PC-9 (cell line): Measurements from ENCODE around the gene RFFL. TPM values are rescaled to one million over a fixed set of nuclear protein-coding genes. Genes with fewer than 3 reads are reported as not detected.

Source experiments
- BruUV-seq: library from RNA; stranded (reverse); fragments of 400-500 nt; replicated peaks from 2 replicates; lab custom pipeline; 2021; lab: Mats Ljungman, UMichigan
- CTCF ChIA-PET: fragments of 300-600 bp; sonication (Branson Sonifier 250); formaldehyde crosslinking; loops from one replicate; lab custom pipeline; 2022; ENCODE audit warnings: antibody characterized with exemption; lab: Charles Lee
- POLR2A ChIA-PET: fragments of 300-600 bp; sonication (Branson Sonifier 250); formaldehyde crosslinking; loops from one replicate; lab custom pipeline; 2022; ENCODE audit warnings: antibody characterized with exemption; ENCODE audit not compliant: unreplicated experiment; lab: Charles Lee
- DNase-seq, 2 experiments: peaks; one replicate each; pipeline versions ENCODE4 v3.0.0 to v3.0.0-alpha.2; 2015 to 2022; ENCODE audit warnings: mixed read lengths in 1 of 2
- H2AFZ ChIP-seq: fragments of 200-600 bp; sonication (generic); 2 replicates; pipeline ENCODE4 v1.8.1; 2017; ENCODE audit warnings: antibody characterized with exemption
- H3F3A ChIP-seq: fragments of 200-600 bp; sonication (generic); 2 replicates; pipeline ENCODE4 v1.8.1; 2017; ENCODE audit warnings: antibody characterized with exemption, mild to moderate bottlenecking, low read depth; ENCODE audit not compliant: insufficient read depth
- H3K27ac ChIP-seq: fragments of 200-600 bp; sonication (generic); 2 replicates; pipeline ENCODE4 v1.6.1; 2016; ENCODE audit warnings: mixed run types
- H3K27me3 ChIP-seq: fragments of 200-600 bp; sonication (generic); 2 replicates; pipeline ENCODE4 v1.6.1; 2016; ENCODE audit warnings: low read depth, mixed run types; ENCODE audit not compliant: insufficient read depth
- H3K36me3 ChIP-seq: fragments of 200-600 bp; sonication (generic); 2 replicates; pipeline ENCODE4 v1.6.1; 2016; ENCODE audit warnings: low read depth, mixed run types
- H3K4me1 ChIP-seq: fragments of 200-600 bp; sonication (generic); replicated peaks from 2 replicates; pipeline ENCODE4 v1.6.1; 2016; ENCODE audit warnings: mixed run types; ENCODE audit not compliant: insufficient read depth
- H3K4me2 ChIP-seq: fragments of 200-600 bp; sonication (generic); 2 replicates; pipeline ENCODE4 v1.6.1; 2017; ENCODE audit warnings: mixed run types
- H3K4me3 ChIP-seq: fragments of 200-600 bp; sonication (generic); 2 replicates; pipeline ENCODE4 v1.6.1; 2016; ENCODE audit warnings: mixed run types
- H3K79me2 ChIP-seq: fragments of 200-600 bp; sonication (generic); 2 replicates; pipeline ENCODE4 v1.6.1; 2017; ENCODE audit warnings: low read depth, mixed run types
- H3K9me2 ChIP-seq: fragments of 200-600 bp; sonication (generic); 2 replicates; pipeline ENCODE4 v1.8.1; 2017; ENCODE audit warnings: mild to moderate bottlenecking; ENCODE audit not compliant: insufficient read depth
- H3K9me3 ChIP-seq: fragments of 200-600 bp; sonication (generic); 2 replicates; pipeline ENCODE4 v1.8.1; 2016; ENCODE audit warnings: low read depth; ENCODE audit not compliant: insufficient read depth
- H4K20me1 ChIP-seq: fragments of 200-600 bp; sonication (generic); 2 replicates; pipeline ENCODE4 v1.8.1; 2017; ENCODE audit not compliant: insufficient read depth
- EZH2 ChIP-seq: fragments of 200-600 bp; sonication (generic); IDR thresholded peaks from 2 replicates; pipeline ENCODE4 v1.8.0; 2017; ENCODE audit warnings: antibody characterized with exemption, low read depth
- intact Hi-C: fragments of 100-400 bp; cut with micrococcal nuclease; formaldehyde crosslinking; loops from one replicate; pipeline ENCODE4 v1.10.0; 2022; ENCODE audit not compliant: unreplicated experiment
- total RNA-seq: library from RNA; stranded (reverse); gene quantifications from 2 replicates; pipeline ENCODE4 v1.2.3, GENCODE V29; 2021
- TF ChIP-seq, protein P1 (sequence below): fragments of 200-600 bp; sonication (generic); conservative IDR thresholded peaks from 2 replicates; pipeline ENCODE4 v1.6.1; 2017; ENCODE audit warnings: mixed run types, antibody characterized with exemption, mild to moderate bottlenecking, moderate library complexity

RFFL gene
- total RNA-seq, 1 experiment from 2014 or later, result 38.1 TPM

DNA sequence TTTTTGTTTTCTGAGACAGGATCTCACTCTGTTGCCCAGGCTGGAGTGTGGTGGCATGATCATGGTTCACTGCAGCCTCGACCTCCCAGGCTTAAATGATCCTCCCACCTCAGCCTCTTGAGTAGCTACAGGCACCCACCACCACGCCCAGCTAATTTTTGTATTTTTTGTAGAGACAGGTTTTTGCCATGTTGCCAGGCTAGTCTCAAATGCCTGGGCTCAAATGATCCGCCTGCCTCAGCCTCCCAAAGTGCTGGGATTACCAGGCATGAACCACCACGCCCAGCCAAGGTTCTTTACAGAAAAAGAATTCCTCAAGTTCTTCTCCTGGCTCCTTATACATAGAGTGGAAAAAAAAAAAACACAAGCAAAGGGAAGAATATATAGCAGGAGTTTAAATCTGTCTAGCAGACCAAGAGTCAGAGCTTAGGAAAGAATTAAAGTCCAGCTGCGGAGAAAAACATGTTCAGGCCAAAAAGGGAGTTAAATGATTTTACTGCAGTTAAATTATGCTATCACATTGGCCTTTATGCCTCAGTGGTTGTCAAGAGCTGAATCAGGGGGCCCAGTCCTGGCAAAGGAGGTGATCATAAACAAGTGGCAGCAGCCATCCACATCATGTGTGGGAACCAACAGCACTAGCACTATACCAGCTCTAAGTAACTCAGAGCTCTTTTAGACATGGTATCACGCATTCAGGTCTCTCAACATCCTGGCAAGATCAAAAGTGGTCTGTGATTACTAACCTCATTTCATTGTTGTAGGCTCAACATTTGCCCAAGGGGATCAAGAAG lies 43.9 kb downstream of the RFFL start:
- BruUV-seq, result no TSS peak
- no peaks in the 10 kb centered on the region for H3K27me3 ChIP-seq
- POLR2A ChIA-PET, result interaction anchor here (0.6 kb wide), 1 partner anchor 68 kb away, joined by 6 read pairs; no protein-coding TSS in a partner anchor
- H3K79me2 ChIP-seq, result no peaks in the 10 kb centered on the region
- intact Hi-C loops, result loop anchor here (1.0 to 5.0 kb wide), 2 partner anchors 16 to 68 kb away; no protein-coding TSS in a partner anchor
- CTCF ChIA-PET, result no interaction called here
- no peak for DNase-seq
- no peak overlapping the region for H3K4me3 ChIP-seq
- peaks cover 7% of the 10 kb centered on the region; the same call in 1 of the 2 replicates for H4K20me1 ChIP-seq
- TF ChIP-seq, protein P1, sequence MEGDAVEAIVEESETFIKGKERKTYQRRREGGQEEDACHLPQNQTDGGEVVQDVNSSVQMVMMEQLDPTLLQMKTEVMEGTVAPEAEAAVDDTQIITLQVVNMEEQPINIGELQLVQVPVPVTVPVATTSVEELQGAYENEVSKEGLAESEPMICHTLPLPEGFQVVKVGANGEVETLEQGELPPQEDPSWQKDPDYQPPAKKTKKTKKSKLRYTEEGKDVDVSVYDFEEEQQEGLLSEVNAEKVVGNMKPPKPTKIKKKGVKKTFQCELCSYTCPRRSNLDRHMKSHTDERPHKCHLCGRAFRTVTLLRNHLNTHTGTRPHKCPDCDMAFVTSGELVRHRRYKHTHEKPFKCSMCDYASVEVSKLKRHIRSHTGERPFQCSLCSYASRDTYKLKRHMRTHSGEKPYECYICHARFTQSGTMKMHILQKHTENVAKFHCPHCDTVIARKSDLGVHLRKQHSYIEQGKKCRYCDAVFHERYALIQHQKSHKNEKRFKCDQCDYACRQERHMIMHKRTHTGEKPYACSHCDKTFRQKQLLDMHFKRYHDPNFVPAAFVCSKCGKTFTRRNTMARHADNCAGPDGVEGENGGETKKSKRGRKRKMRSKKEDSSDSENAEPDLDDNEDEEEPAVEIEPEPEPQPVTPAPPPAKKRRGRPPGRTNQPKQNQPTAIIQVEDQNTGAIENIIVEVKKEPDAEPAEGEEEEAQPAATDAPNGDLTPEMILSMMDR, result no peak
- TF ChIP-seq EZH2, result no peak
- peaks cover 35% of the 10 kb centered on the region for H3K4me1 ChIP-seq
- no peaks in the 10 kb centered on the region for H3K9me2 ChIP-seq
- H2AFZ ChIP-seq, result no peak overlapping the region
- no peaks in the 10 kb centered on the region for H3K36me3 ChIP-seq
- H3K9me3 ChIP-seq, result no peaks in the 10 kb centered on the region
- peak overlapping the region; percentile 38 for H3K4me2 ChIP-seq
- 0 out of 2 replicates have a peak overlapping the region, but pooled peaks have one; percentile 24 for H3K27ac ChIP-seq
- H3F3A ChIP-seq, result peaks cover 29% of the 10 kb centered on the region; the same call in 1 of the 2 replicates

DNA sequence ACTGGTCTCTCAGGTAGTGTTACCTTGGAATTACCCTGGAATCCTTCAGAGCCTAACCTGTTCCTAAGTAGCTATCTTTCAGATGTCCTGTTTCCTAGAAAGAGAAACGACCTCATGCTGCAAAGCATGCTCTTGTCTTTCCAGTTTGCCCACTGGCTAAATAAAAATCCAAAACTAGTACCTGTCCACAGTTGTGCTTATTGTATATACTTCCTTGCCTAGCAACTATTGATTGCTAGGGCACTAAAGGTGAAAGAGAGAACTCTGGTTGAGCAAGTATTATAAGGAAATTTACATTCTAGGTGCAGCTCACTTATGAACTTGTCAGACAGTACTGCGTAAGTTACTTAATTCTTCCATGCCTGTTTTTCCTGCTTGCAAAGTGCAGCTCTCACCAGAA lies 44.7 kb downstream of the RFFL start:
- H2AFZ ChIP-seq, result no peak overlapping the region
- H4K20me1 ChIP-seq, result peaks cover 7% of the 10 kb centered on the region; the same call in 1 of the 2 replicates
- DNase-seq, result peak in 1 of 2 experiments; percentile 98
- H3K4me2 ChIP-seq, result peak overlapping the region; percentile 38
- H3K27ac ChIP-seq, result 0 out of 2 replicates have a peak overlapping the region, but pooled peaks have one; percentile 24
- no peak for TF ChIP-seq EZH2
- TF ChIP-seq, protein P1, result no peak
- no peaks in the 10 kb centered on the region for H3K9me2 ChIP-seq
- intact Hi-C loops, result loop anchor here (1.0 kb wide), 1 partner anchor 16 kb away; no protein-coding TSS in a partner anchor
- no peaks in the 10 kb centered on the region for H3K36me3 ChIP-seq
- no peak overlapping the region for H3K4me3 ChIP-seq
- peaks cover 35% of the 10 kb centered on the region for H3K4me1 ChIP-seq
- ChIA-PET CTCF (interaction anchor here (0.8 kb wide), 1 partner anchor 28 kb away, joined by 7 read pairs; no protein-coding TSS in a partner anchor), POLR2A (interaction anchor here (0.6 kb wide), 1 partner anchor 100 kb away, joined by 3 read pairs; no protein-coding TSS in a partner anchor)
- peaks cover 29% of the 10 kb centered on the region; the same call in 1 of the 2 replicates for H3F3A ChIP-seq
- H3K79me2 ChIP-seq, result no peaks in the 10 kb centered on the region
- no peaks in the 10 kb centered on the region for H3K27me3 ChIP-seq
- no TSS peak for BruUV-seq
- no peaks in the 10 kb centered on the region for H3K9me3 ChIP-seq

DNA sequence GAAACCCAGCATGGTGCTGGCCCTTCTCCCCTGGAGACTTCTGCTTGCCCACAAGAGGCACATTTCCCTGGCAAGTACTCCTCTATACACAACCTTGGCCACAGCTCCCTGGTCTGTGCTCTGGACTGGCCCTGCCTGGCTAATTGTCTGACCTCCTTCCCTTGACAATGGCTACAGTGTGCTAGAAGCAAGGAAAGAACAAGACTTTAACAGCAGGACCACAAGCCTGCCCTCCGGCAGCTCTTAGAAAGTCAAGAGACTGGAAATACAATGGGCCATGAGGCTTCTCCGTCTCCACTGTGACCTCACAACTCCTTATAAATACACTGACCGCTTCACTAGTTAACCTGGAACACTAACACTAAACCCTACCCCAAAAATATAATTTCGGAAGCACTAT lies 46.5 kb downstream of the RFFL start:
- Histone ChIP-seq H3F3A (peaks cover 15% of the 10 kb centered on the region; the same call in 1 of the 2 replicates), H2AFZ (no peak overlapping the region), H3K79me2 (no peaks in the 10 kb centered on the region), H3K4me2 (no peak overlapping the region), H3K36me3 (no peaks in the 10 kb centered on the region), H3K9me3 (no peaks in the 10 kb centered on the region), H3K4me1 (peaks cover 20% of the 10 kb centered on the region), H3K9me2 (no peaks in the 10 kb centered on the region), H4K20me1 (peaks cover 7% of the 10 kb centered on the region; the same call in 1 of the 2 replicates), H3K4me3 (no peak overlapping the region), H3K27me3 (no peaks in the 10 kb centered on the region), H3K27ac (no peak overlapping the region)
- intact Hi-C loops, result no loop called here
- TF ChIP-seq, protein P1, result no peak
- TF ChIP-seq EZH2, result no peak
- BruUV-seq, result no TSS peak
- CTCF ChIA-PET, result no interaction called here
- POLR2A ChIA-PET, result no interaction called here
- DNase-seq, result no peak
